IMR-90 (cell line): ENCODE data around the gene FAS. TPM values are rescaled to one million over a fixed set of nuclear protein-coding genes. Genes with fewer than 3 reads are reported as not detected.

Source experiments
- ATAC-seq: fragments of 200-7000 bp; cut with Tn5 transposase; 2 replicates; pipeline ENCODE4 v1.9.1; 2020; ENCODE audit warnings: low read depth, mild to moderate bottlenecking, moderate library complexity
- BruUV-seq: library from RNA; stranded (reverse); fragments of 400-500 nt; replicated peaks from 2 replicates; lab custom pipeline; 2021; lab: Mats Ljungman, UMichigan
- CTCF ChIA-PET: fragments of 300-600 bp; formaldehyde crosslinking; extraction: SDS; loops from one replicate; lab custom pipeline; 2021; ENCODE audit warnings: antibody characterized with exemption; lab: Yijun Ruan, JAX
- POLR2A ChIA-PET: fragments of 300-600 bp; sonication (Branson Sonifier 250); formaldehyde crosslinking; loops from one replicate; lab custom pipeline; 2022; ENCODE audit warnings: antibody characterized with exemption; ENCODE audit not compliant: unreplicated experiment; lab: Charles Lee
- DNase-seq: peaks from one replicate; pipeline ENCODE4 v3.0.0; 2013
- H2AFZ ChIP-seq: replicated peaks from 2 replicates; pipeline ENCODE3; 2013; ENCODE audit warnings: low read length, mild to moderate bottlenecking; ENCODE audit not compliant: poor library complexity
- H2AK5ac ChIP-seq: 2 replicates; pipeline ENCODE4 v1.6.1; 2013; ENCODE audit warnings: low read depth, low read length, inconsistent platforms
- H2AK9ac ChIP-seq: replicated peaks from 2 replicates; pipeline ENCODE3; 2013; ENCODE audit warnings: mild to moderate bottlenecking, low read depth, low read length, moderate library complexity; ENCODE audit not compliant: poor library complexity
- H2BK120ac ChIP-seq: 2 replicates; pipeline ENCODE4 v1.6.1; 2013; ENCODE audit warnings: low read depth, low read length, inconsistent platforms
- H2BK15ac ChIP-seq: 3 replicates; pipeline ENCODE4 v1.6.1; 2013; ENCODE audit warnings: low read depth, low read length, inconsistent platforms
- H2BK20ac ChIP-seq: 2 replicates; pipeline ENCODE4 v1.6.1; 2013; ENCODE audit warnings: low read depth, mild to moderate bottlenecking, inconsistent platforms, low read length, moderate library complexity
- H2BK5ac ChIP-seq: 2 replicates; pipeline ENCODE4 v1.6.1; 2013; ENCODE audit warnings: mild to moderate bottlenecking, low read depth, low read length, inconsistent platforms; ENCODE audit not compliant: poor library complexity, severe bottlenecking
- H3K14ac ChIP-seq: replicated peaks from 2 replicates; pipeline ENCODE4 v1.6.1; 2013; ENCODE audit warnings: low read depth, low read length, inconsistent platforms
- H3K18ac ChIP-seq: 2 replicates; pipeline ENCODE4 v1.6.1; 2013; ENCODE audit warnings: low read depth, low read length, control low read depth
- H3K23ac ChIP-seq: 2 replicates; pipeline ENCODE4 v1.6.1; 2013; ENCODE audit warnings: low read depth, low read length, inconsistent platforms
- H3K27ac ChIP-seq: 2 replicates; pipeline ENCODE4 v1.5.1; 2013; ENCODE audit warnings: mild to moderate bottlenecking, control low read depth, low read length; ENCODE audit not compliant: insufficient read depth
- H3K27me3 ChIP-seq: 2 replicates; pipeline ENCODE4 v1.6.1; 2013; ENCODE audit warnings: low read length; ENCODE audit not compliant: control insufficient read depth, insufficient read depth
- H3K36me3 ChIP-seq: 2 replicates; pipeline ENCODE4 v1.6.1; 2013; ENCODE audit warnings: low read length, mixed read lengths; ENCODE audit not compliant: control insufficient read depth, insufficient read depth
- H3K4ac ChIP-seq: 2 replicates; pipeline ENCODE4 v1.6.1; 2013; ENCODE audit warnings: low read depth, low read length, inconsistent platforms
- H3K4me1 ChIP-seq: 2 replicates; pipeline ENCODE4 v1.6.1; 2013; ENCODE audit warnings: low read length, mixed read lengths; ENCODE audit not compliant: control insufficient read depth, insufficient read depth
- H3K4me2 ChIP-seq: 2 replicates; pipeline ENCODE4 v1.6.1; 2013; ENCODE audit warnings: low read depth, mild to moderate bottlenecking, control low read depth, low read length, moderate library complexity
- H3K4me3 ChIP-seq: 2 replicates; pipeline ENCODE4 v1.5.1; 2013; ENCODE audit warnings: low read depth, mild to moderate bottlenecking, control low read depth, low read length, moderate library complexity; ENCODE audit not compliant: insufficient read depth
- H3K56ac ChIP-seq: 2 replicates; pipeline ENCODE4 v1.6.1; 2013; ENCODE audit warnings: low read length, inconsistent platforms; ENCODE audit not compliant: insufficient read depth; ENCODE audit errors: extremely low read depth
- H3K79me1 ChIP-seq, 2 experiments: 2 replicates each; pipeline ENCODE4 v1.6.1; 2013; ENCODE audit warnings: low read length in 2 of 2, inconsistent platforms in 1 of 2, low read depth in 1 of 2
- H3K9ac ChIP-seq: 2 replicates; pipeline ENCODE4 v1.6.1; 2013; ENCODE audit warnings: low read depth, low read length, control low read depth
- H3K9me1 ChIP-seq: 2 replicates; pipeline ENCODE4 v1.6.1; 2013; ENCODE audit warnings: low read length, inconsistent platforms; ENCODE audit not compliant: insufficient read depth
- H3K9me3 ChIP-seq: 2 replicates; pipeline ENCODE4 v1.6.1; 2013; ENCODE audit warnings: low read length; ENCODE audit not compliant: control insufficient read depth, insufficient read depth
- H4K20me1 ChIP-seq: 2 replicates; pipeline ENCODE4 v1.6.1; 2013; ENCODE audit warnings: low read length, inconsistent platforms; ENCODE audit not compliant: insufficient read depth
- H4K5ac ChIP-seq: 2 replicates; pipeline ENCODE4 v1.6.1; 2013; ENCODE audit warnings: mild to moderate bottlenecking, low read depth, low read length, control low read depth
- H4K8ac ChIP-seq, 2 experiments: 2 replicates each; pipeline ENCODE4 v1.6.1; 2013; ENCODE audit warnings: low read depth in 2 of 2, low read length in 2 of 2, control low read depth in 1 of 2, inconsistent platforms in 1 of 2
- H4K91ac ChIP-seq: 2 replicates; pipeline ENCODE4 v1.6.1; 2013; ENCODE audit warnings: low read depth, low read length, inconsistent platforms; ENCODE audit not compliant: insufficient read depth
- BHLHE40 ChIP-seq: fragments of 150-350 bp; IDR thresholded peaks from 2 replicates; pipeline ENCODE4 v1.6.1; 2016; ENCODE audit warnings: mild to moderate bottlenecking, low read depth, low read length
- CEBPB ChIP-seq: IDR thresholded peaks from 2 replicates; pipeline ENCODE4 v1.6.1; 2012; ENCODE audit warnings: low read depth, low read length, improper control_type of control experiment
- CHD1 ChIP-seq: IDR thresholded peaks from 2 replicates; pipeline ENCODE4 v1.6.1; 2012; ENCODE audit warnings: low read depth, low read length, improper control_type of control experiment
- FOS ChIP-seq: fragments of 150-350 bp; IDR thresholded peaks from 2 replicates; pipeline ENCODE4 v1.6.1; 2016; ENCODE audit warnings: low read depth, low read length
- MAFK ChIP-seq: IDR thresholded peaks from 2 replicates; pipeline ENCODE4 v1.6.1; 2012; ENCODE audit warnings: low read depth, low read length, improper control_type of control experiment
- MAZ ChIP-seq: IDR thresholded peaks from 2 replicates; pipeline ENCODE4 v1.6.1; 2012; ENCODE audit warnings: low read depth, mild to moderate bottlenecking, low read length, improper control_type of control experiment, moderate library complexity, borderline replicate concordance
- MXI1 ChIP-seq: IDR thresholded peaks from 2 replicates; pipeline ENCODE4 v1.6.1; 2012; ENCODE audit warnings: low read depth, mild to moderate bottlenecking, low read length, moderate library complexity, borderline replicate concordance
- NFE2L2 ChIP-seq: fragments of 150-350 bp; IDR thresholded peaks from 2 replicates; pipeline ENCODE4 v1.6.1; 2016; ENCODE audit warnings: low read depth, mild to moderate bottlenecking, low read length
- POLR2A ChIP-seq: IDR thresholded peaks from 2 replicates; pipeline ENCODE4 v1.6.1; 2012; ENCODE audit warnings: mild to moderate bottlenecking, low read depth, low read length
- RAD21 ChIP-seq: IDR thresholded peaks from 2 replicates; pipeline ENCODE4 v1.6.1; 2012; ENCODE audit warnings: low read length, improper control_type of control experiment
- RCOR1 ChIP-seq: IDR thresholded peaks from 2 replicates; pipeline ENCODE4 v1.6.1; 2012; ENCODE audit warnings: mild to moderate bottlenecking, low read length, improper control_type of control experiment; ENCODE audit not compliant: insufficient replicate concordance
- RFX5 ChIP-seq: IDR thresholded peaks from 2 replicates; pipeline ENCODE4 v1.8.0; 2012; ENCODE audit warnings: low read depth, mild to moderate bottlenecking, low read length, moderate library complexity
- SMC3 ChIP-seq: fragments of 150-350 bp; IDR thresholded peaks from 2 replicates; pipeline ENCODE4 v1.6.1; 2016; ENCODE audit warnings: low read depth, mild to moderate bottlenecking, antibody characterized with exemption, low read length, moderate library complexity
- WGBS, 2 experiments: methylation state at CpG; one replicate each; pipeline versions ENCODE4 v1.1.5 to v1.1.7; 2013; ENCODE audit warnings: missing lambda C conversion rate in 2 of 2; ENCODE audit not compliant: insufficient read length in 1 of 2; ENCODE audit errors: extremely low coverage in 2 of 2; 5-methylcytosine and 5-hydroxymethylcytosine counted together
- dilution Hi-C: fragments of 300-500 bp; cut with HindIII; formaldehyde crosslinking; loops from one replicate; pipeline ENCODE4 v1.14.3; 2018; ENCODE audit warnings: low sequenced_read_pairs; ENCODE audit not compliant: unreplicated experiment
- in situ Hi-C: fragments of 300-500 bp; cut with MboI; formaldehyde crosslinking; loops from 3 replicates; pipeline ENCODE4 v1.14.3; 2019; ENCODE audit warnings: low sequenced_read_pairs, inconsistent platforms, mixed read lengths
- intact Hi-C: fragments of 100-400 bp; cut with micrococcal nuclease; formaldehyde crosslinking; loops from 2 replicates; pipeline ENCODE4 v1.10.0; 2022
- polyA plus RNA-seq, 3 experiments: library from polyadenylated mRNA; depleted of rRNA; stranded (reverse); fragments of >200 nt; gene quantifications; 2 replicates each; pipeline ENCODE4 v1.2.3, GENCODE V29; 2012; ENCODE audit warnings: low replicate concordance in 1 of 3
- total RNA-seq: library from RNA; depleted of rRNA; stranded (reverse); fragments of >200 nt; gene quantifications from 2 replicates; pipeline ENCODE4 v1.2.3, GENCODE V29; 2012
- TF ChIP-seq, protein P1 (sequence below): fragments of 150-350 bp; IDR thresholded peaks from 2 replicates; pipeline ENCODE4 v1.6.1; 2016; ENCODE audit warnings: low read depth, mild to moderate bottlenecking, low read length, moderate library complexity, borderline replicate concordance
- TF ChIP-seq, protein P2 (sequence below): conservative IDR thresholded peaks from 2 replicates; pipeline ENCODE4 v1.5.1; 2012; ENCODE audit warnings: mild to moderate bottlenecking, low read depth, low read length, improper control_type of control experiment
- TF ChIP-seq, protein P3 (sequence below): fragments of 150-350 bp; IDR thresholded peaks from 2 replicates; pipeline ENCODE4 v1.6.1; 2017; ENCODE audit warnings: mild to moderate bottlenecking, antibody characterized with exemption, low read length, low read depth

FAS gene
- total and polyA plus RNA-seq, 2 of the 4 experiments (the other 2 are of a cell fraction): 34.3 to 53.8 TPM

DNA sequence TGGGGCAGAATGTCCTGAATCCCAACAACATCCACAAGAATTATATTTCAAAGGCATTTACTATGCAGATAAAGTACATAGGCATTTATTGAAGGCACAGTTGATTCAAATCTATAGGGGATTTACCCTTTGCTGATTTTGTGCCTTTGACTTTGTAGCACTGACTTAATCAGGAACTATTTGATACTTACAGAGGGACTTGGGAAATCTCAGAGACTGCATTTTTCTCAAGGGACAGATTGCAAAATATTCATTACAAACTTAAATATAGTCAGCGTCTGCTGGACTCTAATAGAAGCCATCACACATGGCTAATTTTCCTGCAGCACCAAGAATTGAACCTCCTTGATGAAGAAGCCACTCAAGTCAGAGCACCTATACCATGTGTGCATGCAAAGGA is 44.9 kb downstream of the FAS start:
- H4K5ac ChIP-seq: no peak overlapping the region
- no peak overlapping the region for H2BK120ac ChIP-seq
- H4K91ac ChIP-seq: no peak overlapping the region
- TF ChIP-seq POLR2A: no peak
- TF ChIP-seq CEBPB: no peak
- TF ChIP-seq, protein P1, sequence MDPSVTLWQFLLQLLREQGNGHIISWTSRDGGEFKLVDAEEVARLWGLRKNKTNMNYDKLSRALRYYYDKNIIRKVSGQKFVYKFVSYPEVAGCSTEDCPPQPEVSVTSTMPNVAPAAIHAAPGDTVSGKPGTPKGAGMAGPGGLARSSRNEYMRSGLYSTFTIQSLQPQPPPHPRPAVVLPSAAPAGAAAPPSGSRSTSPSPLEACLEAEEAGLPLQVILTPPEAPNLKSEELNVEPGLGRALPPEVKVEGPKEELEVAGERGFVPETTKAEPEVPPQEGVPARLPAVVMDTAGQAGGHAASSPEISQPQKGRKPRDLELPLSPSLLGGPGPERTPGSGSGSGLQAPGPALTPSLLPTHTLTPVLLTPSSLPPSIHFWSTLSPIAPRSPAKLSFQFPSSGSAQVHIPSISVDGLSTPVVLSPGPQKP: no peak
- no peak for TF ChIP-seq NFE2L2
- TF ChIP-seq CHD1: no peak
- no peak for TF ChIP-seq BHLHE40
- TF ChIP-seq RAD21: no peak
- TF ChIP-seq RCOR1: no peak
- TF ChIP-seq, protein P2, sequence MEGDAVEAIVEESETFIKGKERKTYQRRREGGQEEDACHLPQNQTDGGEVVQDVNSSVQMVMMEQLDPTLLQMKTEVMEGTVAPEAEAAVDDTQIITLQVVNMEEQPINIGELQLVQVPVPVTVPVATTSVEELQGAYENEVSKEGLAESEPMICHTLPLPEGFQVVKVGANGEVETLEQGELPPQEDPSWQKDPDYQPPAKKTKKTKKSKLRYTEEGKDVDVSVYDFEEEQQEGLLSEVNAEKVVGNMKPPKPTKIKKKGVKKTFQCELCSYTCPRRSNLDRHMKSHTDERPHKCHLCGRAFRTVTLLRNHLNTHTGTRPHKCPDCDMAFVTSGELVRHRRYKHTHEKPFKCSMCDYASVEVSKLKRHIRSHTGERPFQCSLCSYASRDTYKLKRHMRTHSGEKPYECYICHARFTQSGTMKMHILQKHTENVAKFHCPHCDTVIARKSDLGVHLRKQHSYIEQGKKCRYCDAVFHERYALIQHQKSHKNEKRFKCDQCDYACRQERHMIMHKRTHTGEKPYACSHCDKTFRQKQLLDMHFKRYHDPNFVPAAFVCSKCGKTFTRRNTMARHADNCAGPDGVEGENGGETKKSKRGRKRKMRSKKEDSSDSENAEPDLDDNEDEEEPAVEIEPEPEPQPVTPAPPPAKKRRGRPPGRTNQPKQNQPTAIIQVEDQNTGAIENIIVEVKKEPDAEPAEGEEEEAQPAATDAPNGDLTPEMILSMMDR: no peak
- TF ChIP-seq MAFK: no peak
- no peak for TF ChIP-seq MXI1
- TF ChIP-seq, protein P3, sequence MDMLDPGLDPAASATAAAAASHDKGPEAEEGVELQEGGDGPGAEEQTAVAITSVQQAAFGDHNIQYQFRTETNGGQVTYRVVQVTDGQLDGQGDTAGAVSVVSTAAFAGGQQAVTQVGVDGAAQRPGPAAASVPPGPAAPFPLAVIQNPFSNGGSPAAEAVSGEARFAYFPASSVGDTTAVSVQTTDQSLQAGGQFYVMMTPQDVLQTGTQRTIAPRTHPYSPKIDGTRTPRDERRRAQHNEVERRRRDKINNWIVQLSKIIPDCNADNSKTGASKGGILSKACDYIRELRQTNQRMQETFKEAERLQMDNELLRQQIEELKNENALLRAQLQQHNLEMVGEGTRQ: no peak
- TF ChIP-seq SMC3: no peak
- TF ChIP-seq FOS: no peak
- no peak for TF ChIP-seq MAZ
- TF ChIP-seq RFX5: no peak
- H3K9me3 ChIP-seq: no peaks in the 10 kb centered on the region
- ATAC-seq (no peak), DNase-seq (no peak)
- CTCF ChIA-PET: interaction anchor here (0.6 kb wide), 1 partner anchor 100 kb away, joined by 3 read pairs; no protein-coding TSS in a partner anchor
- no peaks in the 10 kb centered on the region for H4K20me1 ChIP-seq
- no peak overlapping the region for H3K18ac ChIP-seq
- no CpG with 5 or more reads among the region's 1 CpG for WGBS, 2 experiments
- no peaks in the 10 kb centered on the region for H3K79me1 ChIP-seq
- H2AFZ ChIP-seq: no peak overlapping the region
- H3K27ac ChIP-seq: no peak overlapping the region
- H3K56ac ChIP-seq: no peak overlapping the region
- H3K9ac ChIP-seq: no peak overlapping the region
- H2BK20ac ChIP-seq: no peak overlapping the region
- H2AK9ac ChIP-seq: no peak overlapping the region
- peaks cover 17% of the 10 kb centered on the region for H3K4me1 ChIP-seq
- no peak overlapping the region for H3K14ac ChIP-seq
- no peak overlapping the region for H2BK5ac ChIP-seq
- no peak overlapping the region for H2AK5ac ChIP-seq
- intact Hi-C loops: no loop called here
- POLR2A ChIA-PET: no interaction called here
- H3K9me1 ChIP-seq: peaks cover 5% of the 10 kb centered on the region
- no peak overlapping the region for H3K4me3 ChIP-seq
- no peaks in the 10 kb centered on the region for H3K27me3 ChIP-seq
- in situ Hi-C loops: no loop called here
- H3K4ac ChIP-seq: no peak overlapping the region
- H3K36me3 ChIP-seq: no peaks in the 10 kb centered on the region
- H4K8ac ChIP-seq: no peak overlapping the region
- BruUV-seq: no TSS peak
- no peak overlapping the region for H3K4me2 ChIP-seq
- dilution Hi-C loops: no loop called here
- no peak overlapping the region for H2BK15ac ChIP-seq
- no peak overlapping the region for H3K23ac ChIP-seq
